Measurements from ENCODE around the gene OMP.

DNA sequence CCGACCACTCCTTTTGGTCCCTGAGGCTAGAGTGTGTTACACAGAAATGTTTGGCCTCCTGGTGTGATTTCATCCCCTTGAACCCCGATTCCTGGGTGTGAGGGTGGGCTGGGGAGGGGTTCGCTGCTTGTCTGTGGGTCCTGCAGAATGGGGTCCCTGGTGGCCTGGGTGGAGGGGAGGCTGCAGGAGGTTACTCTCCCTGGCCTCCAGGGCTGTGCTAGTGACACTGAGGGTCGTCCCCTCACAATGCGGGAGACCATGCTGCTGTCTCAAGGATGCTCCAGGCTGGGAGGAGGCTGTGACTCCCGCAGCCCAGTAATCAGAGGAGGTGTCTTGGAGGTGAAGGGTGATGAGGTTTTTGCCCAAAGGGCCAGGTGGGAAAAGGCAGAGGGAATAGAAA, 17.0 kb upstream of the OMP start:
- TF ChIP-seq, protein P1, sequence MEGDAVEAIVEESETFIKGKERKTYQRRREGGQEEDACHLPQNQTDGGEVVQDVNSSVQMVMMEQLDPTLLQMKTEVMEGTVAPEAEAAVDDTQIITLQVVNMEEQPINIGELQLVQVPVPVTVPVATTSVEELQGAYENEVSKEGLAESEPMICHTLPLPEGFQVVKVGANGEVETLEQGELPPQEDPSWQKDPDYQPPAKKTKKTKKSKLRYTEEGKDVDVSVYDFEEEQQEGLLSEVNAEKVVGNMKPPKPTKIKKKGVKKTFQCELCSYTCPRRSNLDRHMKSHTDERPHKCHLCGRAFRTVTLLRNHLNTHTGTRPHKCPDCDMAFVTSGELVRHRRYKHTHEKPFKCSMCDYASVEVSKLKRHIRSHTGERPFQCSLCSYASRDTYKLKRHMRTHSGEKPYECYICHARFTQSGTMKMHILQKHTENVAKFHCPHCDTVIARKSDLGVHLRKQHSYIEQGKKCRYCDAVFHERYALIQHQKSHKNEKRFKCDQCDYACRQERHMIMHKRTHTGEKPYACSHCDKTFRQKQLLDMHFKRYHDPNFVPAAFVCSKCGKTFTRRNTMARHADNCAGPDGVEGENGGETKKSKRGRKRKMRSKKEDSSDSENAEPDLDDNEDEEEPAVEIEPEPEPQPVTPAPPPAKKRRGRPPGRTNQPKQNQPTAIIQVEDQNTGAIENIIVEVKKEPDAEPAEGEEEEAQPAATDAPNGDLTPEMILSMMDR (tag by site-specific recombination; IDR thresholded peaks at IDR 0.05): no peak
- TF ChIP-seq ZNF2 (tag by site-specific recombination; IDR thresholded peaks at IDR 0.05) (no peak), ZNF174 (tag by site-specific recombination; IDR thresholded peaks at IDR 0.05) (no peak), ZNF621 (tag by site-specific recombination; IDR thresholded peaks at IDR 0.05) (no peak), PRDM1 (tag by site-specific recombination; IDR thresholded peaks at IDR 0.05) (no peak), ZNF48 (tag by site-specific recombination; IDR thresholded peaks at IDR 0.05) (no peak), ZFP3 (tag by site-specific recombination; IDR thresholded peaks at IDR 0.05; ENCODE audit: low read depth) (no peak), ATF2 (tag by site-specific recombination; IDR thresholded peaks at IDR 0.05; ENCODE audit: low read depth) (no peak)
